NCI-H2107 treated with DMSO at 0.1 percent for 48 hours (cell line): ENCODE results near the gene SMYD2.

ENCODE experiments used
- DNase-seq: peaks from one replicate; lab custom pipeline; 2025; ENCODE audit not compliant: unreplicated experiment; lab: John Stamatoyannopoulos, UW

The SMYD2 gene

GRCh38 chr1:214354440-214355148, 73.6 kb downstream of the SMYD2 start:
- no peak for DNase-seq

GRCh38 chr1:214360116-214360515, 79.2 kb downstream of the SMYD2 start:
- DNase-seq, result no peak

GRCh38 chr1:214360525-214361164, 79.7 kb downstream of the SMYD2 start:
- DNase-seq, result no peak

- DNase-seq, result no peak
These were observed 80.7 kb downstream of the SMYD2 start for GRCh38 chr1:214361636-214362035.

GRCh38 chr1:214362188-214362882, 81.4 kb downstream of the SMYD2 start:
- no peak for DNase-seq

- DNase-seq, result no peak
These were observed 82.4 kb downstream of the SMYD2 start for GRCh38 chr1:214363386-214363785.

- DNase-seq, result no peak
These were observed 83.4 kb downstream of the SMYD2 start for GRCh38 chr1:214364386-214364785.

GRCh38 chr1:214364786-214365295, 83.9 kb downstream of the SMYD2 start:
- DNase-seq, result no peak

- no peak for DNase-seq
These were observed 86.9 kb downstream of the SMYD2 start for GRCh38 chr1:214367841-214368240.

- no peak for DNase-seq
These were observed 88.4 kb downstream of the SMYD2 start for GRCh38 chr1:214369364-214369763.

GRCh38 chr1:214370615-214371014, 89.7 kb downstream of the SMYD2 start:
- no peak for DNase-seq

- DNase-seq, result no peak
These were observed 91.1 kb downstream of the SMYD2 start for GRCh38 chr1:214372092-214372491.

- no peak for DNase-seq
These were observed 96.5 kb downstream of the SMYD2 start for GRCh38 chr1:214377485-214377884.

GRCh38 chr1:214377886-214378285, 96.9 kb downstream of the SMYD2 start:
- DNase-seq, result no peak

- no peak for DNase-seq
These were observed 97.5 kb downstream of the SMYD2 start for GRCh38 chr1:214378492-214378891.

GRCh38 chr1:214379236-214379970, 98.4 kb downstream of the SMYD2 start:
- no peak for DNase-seq

GRCh38 chr1:214380396-214380795, 99.4 kb downstream of the SMYD2 start:
- DNase-seq, result no peak

- no peak for DNase-seq
These were observed 100.2 kb downstream of the SMYD2 start for GRCh38 chr1:214380986-214381695.

- DNase-seq, result no peak
These were observed 102.7 kb downstream of the SMYD2 start for GRCh38 chr1:214383381-214384372.
